Measurements from ENCODE around the gene ITGA8.
"Not testable (repeated sequence)": the region's sequence is repeated elsewhere in the genome, so short reads cannot be mapped to it uniquely, and the experiment has no call there.

Gene ITGA8

GRCh38 chr10:15719899-15720634 lies at the start of gene ITGA8:
TSS of gene ITGA8 (minus strand) at chr10:15719922. CDS start at chr10:15719771, 151 bp downstream.
- DNase-seq: no peak

DNA sequence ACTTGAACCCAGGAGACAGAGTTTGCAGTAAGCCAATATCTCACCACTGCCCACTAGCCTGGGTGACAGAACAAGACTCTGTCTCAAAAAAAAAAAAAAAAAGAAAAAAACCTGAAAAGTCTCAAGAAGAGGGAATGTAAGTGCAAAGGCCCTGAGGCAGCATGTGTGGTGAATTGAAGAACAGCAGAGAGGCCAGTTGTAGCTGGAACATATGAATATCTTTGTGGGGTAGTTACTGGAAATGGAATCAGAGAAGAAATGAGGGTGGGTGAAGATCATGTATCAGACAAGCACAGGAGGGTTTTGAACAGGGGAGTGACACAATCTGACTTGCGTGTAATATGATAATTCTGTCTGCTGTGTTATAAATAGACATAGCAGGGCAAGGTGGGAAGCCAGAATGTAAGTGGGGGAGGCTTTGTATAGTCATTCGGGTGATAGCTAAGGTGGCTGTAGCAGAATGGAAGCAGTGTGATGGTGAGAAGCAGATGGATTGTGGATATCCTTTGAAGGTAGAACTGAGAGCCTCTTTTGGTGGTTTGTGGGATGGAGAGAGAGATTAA lies 45.3 kb upstream of the ITGA8 start:
- no peak for DNase-seq

DNA sequence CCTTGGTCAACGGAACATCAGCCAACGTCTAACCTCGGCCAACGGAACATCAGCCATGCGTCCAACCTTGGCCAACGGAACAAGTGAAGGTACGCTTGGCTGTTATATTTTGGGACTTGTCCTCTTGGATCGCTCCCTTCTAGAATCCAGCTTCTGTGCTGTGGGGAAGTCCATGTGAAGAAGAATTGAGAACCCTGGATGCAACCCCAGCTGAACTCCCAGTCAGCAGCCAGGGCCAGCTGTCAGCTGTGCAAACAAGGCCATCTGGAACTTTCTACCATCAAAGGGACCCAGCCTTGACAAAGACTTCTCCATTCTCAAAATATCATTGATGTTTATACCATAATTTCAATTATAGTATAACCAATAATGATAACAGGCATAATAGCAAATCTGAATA lies 43.3 kb upstream of the ITGA8 start:
- no peak for DNase-seq

GRCh38 chr10:15762239-15762638 lies 42.5 kb upstream of the ITGA8 start:
- DNase-seq: not testable (repeated sequence)

DNA sequence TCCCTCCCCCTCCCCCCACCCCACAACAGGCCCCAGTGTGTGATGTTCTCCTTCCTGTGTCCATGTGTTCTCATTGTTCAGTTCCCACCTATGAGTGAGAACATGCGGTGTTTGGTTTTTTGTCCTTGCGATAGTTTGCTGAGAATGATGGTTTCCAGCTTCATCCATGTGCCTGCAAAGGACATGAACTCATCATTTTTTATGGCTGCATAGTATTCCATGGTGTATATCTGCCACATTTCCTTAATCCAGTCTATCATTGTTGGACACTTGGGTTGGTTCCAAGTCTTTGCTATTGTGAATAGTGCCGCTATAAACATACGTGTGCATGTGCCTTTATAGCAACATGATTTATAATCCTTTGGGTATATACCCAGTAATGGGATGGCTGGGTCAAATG lies 41.5 kb upstream of the ITGA8 start:
- not testable (repeated sequence) for DNase-seq

- DNase-seq: no peak
Measured at GRCh38 chr10:15760681-15761080, 41.0 kb upstream of the ITGA8 start.

GRCh38 chr10:15759265-15759664 lies 39.5 kb upstream of the ITGA8 start:
- DNase-seq: no peak

DNA sequence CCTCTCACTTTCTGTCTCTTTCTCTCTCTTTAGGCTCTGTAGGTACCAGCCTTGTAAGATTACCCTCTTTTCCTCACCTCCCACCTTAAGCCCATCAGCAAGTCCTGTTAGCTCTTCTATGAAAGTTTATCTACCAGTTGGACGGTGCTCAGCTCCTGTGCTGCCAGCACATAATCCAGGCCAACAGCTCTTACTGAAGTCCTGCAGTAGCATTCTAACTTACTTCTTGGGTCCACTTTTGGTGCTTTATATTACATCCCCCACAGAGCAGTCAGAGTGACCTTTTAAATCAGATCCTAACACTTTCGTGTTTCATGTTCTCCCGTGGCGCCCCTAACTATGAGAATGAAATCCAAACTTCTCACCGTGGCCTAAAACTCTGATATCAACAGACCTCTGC lies 38.9 kb upstream of the ITGA8 start:
- DNase-seq: no peak

GRCh38 chr10:15754937-15755336 lies 35.2 kb upstream of the ITGA8 start:
- DNase-seq: no peak

GRCh38 chr10:15751046-15751445 lies 31.3 kb upstream of the ITGA8 start:
- DNase-seq: no peak

DNA sequence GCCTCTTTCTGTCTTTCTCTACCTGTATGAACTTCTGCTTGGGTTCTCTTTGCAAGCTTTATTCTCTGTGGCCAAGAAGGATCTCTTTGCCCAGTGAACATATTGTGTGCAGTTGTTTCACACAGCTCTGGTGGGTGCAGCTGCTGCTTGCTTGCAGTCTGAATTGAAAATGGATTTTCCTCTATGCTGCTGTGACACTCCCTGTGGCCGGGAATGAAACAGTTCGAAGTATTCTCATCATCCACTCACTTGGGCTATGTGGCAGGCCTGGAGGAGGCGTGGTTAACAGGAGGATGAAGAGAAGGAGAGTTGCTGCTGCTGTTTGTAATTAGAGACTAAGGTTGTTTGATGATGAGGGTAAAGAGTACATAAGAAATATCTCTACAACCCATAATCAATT lies 28.4 kb upstream of the ITGA8 start:
- DNase-seq: no peak

DNA sequence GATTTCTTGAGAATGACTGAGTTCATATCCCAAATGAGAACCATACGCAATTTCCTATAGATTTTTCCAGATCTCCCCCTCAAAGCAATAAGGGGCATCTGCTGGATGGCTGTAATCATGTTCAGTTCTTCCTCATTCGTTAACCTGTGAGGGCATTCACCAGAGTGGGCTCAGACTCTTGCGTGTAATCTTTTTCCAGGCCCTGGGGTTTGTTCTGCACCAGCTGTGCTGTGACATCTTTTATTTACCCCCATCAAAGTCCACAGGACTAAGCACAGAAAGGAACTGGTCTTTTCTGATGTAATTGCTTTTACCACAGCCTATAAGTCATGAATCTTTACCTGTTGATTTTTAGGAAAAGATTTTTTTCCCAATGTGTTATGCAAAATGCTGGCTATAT lies 27.9 kb upstream of the ITGA8 start:
- no peak for DNase-seq

- no peak for DNase-seq
Measured at GRCh38 chr10:15745751-15746150, 26.0 kb upstream of the ITGA8 start.

DNA sequence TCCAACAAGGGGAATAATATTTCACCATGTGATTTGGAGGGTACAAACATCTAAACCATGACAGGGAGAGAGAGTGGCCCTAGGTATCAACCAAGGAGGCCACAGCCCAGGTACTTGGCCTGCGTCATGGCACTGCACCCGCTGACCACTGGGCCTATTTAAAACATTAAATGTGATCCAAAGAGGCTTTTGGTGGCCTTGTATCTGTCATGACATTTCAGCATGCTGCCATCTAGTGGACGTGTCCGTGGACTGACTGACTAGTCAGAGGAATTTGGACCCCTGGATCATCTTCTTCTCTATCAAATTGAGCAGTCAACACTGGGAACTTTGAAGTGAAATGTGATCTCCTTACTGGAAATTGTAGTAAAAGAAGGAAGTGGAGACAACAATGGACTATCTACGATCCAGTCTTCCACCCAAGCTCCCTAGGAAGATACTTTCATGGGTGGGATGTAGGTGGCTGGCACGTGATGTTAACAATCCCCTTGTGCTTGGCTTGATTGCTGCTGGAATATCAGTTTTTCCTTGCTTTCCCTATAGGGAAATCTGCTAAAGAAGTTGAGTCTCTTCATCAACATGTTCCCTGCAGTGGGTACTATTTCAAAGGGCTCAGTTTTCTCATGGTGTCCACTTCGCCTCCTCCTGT lies 24.6 kb upstream of the ITGA8 start:
- no peak for DNase-seq

- DNase-seq: no peak
Measured at GRCh38 chr10:15743443-15743842, 23.7 kb upstream of the ITGA8 start.

- no peak for DNase-seq
Measured at GRCh38 chr10:15742836-15743235, 23.1 kb upstream of the ITGA8 start.

DNA sequence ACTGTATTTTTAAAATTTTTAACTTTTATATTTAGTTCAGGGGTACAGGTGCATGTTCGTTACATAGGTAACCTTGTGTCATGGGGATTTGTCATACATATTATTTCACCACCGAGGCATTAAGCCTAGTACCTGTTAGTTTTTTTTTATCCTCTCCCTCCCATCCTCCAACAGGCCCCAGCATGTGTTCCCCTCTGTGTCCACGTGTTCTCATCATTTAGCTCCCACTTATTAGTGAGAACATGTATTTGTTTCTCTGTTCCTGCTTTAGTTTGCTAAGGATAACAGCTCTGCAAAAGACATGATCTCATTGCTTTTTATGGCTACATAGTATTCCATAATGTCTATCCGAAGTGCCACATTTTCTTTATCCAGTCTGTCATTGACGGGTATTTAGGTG lies 22.4 kb upstream of the ITGA8 start:
- no peak for DNase-seq

GRCh38 chr10:15741581-15741980 lies 21.9 kb upstream of the ITGA8 start:
- DNase-seq: no peak

- no peak for DNase-seq
Measured at GRCh38 chr10:15740261-15740660, 20.5 kb upstream of the ITGA8 start.

DNA sequence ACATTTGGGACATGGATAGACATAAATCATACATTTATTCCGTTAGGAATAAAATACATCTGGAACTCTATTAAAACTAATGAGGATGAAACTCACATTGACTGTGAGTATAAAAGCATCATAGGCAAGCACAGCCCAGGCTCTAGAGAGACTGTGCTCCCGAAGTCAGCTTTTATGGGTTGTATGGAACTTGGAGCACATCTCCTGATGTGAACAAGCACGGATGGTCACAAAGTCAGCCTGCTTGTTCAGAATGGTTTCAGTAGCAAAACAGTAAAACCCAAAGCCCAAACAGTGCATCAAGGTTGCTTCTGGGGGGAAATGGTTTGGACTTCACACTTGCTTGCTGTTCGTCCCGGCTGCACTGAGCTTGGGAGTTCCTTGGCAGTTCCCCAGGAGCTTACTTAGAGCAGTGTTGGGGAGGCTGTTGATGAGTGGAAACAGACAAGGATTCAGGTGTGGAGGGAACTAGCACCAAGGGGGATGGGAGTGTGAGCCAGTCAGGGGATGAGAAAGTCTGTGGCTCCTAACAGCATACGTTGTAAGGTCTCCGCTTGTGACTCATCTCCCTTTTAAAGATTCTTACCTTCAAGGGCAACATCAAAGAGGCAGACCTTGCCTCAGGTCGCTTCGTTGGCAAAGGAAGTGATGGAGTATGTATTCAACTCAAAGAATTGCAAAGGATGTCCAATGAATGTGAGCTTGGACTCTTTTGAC lies 19.7 kb upstream of the ITGA8 start:
- no peak for DNase-seq

DNA sequence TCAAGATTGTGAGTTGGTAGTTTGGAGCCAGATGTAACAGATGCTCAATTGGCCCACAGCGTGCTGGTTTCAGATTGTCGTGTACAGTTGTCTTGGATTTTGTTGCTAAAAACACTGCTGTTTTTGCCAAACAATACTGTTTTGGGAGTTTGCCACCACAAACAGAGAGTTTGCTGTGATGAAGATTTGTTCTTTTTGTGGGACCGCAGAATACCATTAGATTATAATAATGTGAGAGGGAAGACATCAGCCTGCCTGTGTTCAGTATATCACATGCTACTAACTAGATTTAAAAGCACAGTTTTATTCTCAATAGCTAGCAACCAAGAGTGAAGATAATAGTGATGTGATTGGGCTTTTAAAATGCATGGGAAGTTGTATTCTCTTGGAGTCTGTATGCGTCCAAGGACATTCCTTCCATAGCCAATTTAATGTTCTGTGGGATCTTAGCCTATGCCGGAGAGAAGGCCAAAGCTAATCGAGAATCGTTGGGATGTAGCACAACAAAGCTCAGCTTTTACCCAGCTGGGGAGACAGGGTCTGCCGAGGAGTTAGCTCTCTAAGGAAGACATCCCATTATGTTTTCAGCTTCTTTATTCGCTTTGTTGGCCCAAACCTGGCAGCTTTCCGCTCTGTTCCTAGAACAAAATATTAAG lies 18.7 kb upstream of the ITGA8 start:
- no peak for DNase-seq

DNA sequence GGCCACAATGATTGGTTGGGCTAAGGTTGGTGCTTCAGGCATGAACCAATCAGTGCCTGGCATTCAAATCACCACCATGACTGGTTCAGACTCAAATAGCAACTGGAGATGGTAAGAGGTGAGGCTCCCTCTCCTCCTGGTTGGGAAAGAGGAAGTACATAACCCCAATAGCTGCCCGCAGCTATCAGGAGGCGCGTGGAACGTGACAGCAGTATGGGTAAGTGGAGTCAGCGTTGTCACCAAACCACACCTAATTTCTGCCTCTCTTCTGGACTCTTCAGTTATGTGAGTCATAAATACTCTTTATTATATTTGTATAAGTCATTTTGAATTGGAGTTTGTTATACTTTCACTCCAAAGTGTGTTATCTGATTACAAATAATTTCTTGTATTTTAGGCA lies 17.9 kb upstream of the ITGA8 start:
- DNase-seq: no peak

GRCh38 chr10:15735763-15736162 lies 16.0 kb upstream of the ITGA8 start:
- no peak for DNase-seq

All from DMS79 (cell line).